Measurements from ENCODE around the gene RASAL2.

GRCh38 chr1:178224358-178224757, 130.5 kb downstream of the RASAL2 start:
- TF ChIP-seq ETV1 (tag; conservative IDR thresholded peaks at IDR 0.05; ENCODE audit: low read depth) (no peak), HNRNPH1 (optimal IDR thresholded peaks at IDR 0.05; ENCODE audit: low read depth, low read length) (no peak), MAZ (CRISPR knock-in tag; conservative IDR thresholded peaks at IDR 0.05 in 1 of 2, IDR thresholded peaks at IDR 0.05 in 1 of 2) (no peak), TAF7 (tag; IDR thresholded peaks at IDR 0.05) (no peak), BDP1 (IDR thresholded peaks at IDR 0.05; ENCODE audit: insufficient read depth, insufficient read length) (no peak), THRAP3 (IDR thresholded peaks at IDR 0.05; ENCODE audit: borderline replicate concordance) (no peak), KAT8 (IDR thresholded peaks at IDR 0.05; ENCODE audit: low read depth) (no peak), HDAC6 (IDR thresholded peaks at IDR 0.05; ENCODE audit: low read depth, low read length) (no peak), BRF2 (IDR thresholded peaks at IDR 0.05; ENCODE audit: borderline replicate concordance, insufficient read depth, insufficient read length) (no peak), SAFB2 (IDR thresholded peaks at IDR 0.05; ENCODE audit: borderline replicate concordance, low read depth, low read length, severe bottlenecking) (no peak), CTCF (IDR thresholded peaks at IDR 0.05 in 2 of 3, conservative IDR thresholded peaks at IDR 0.05 in 1 of 3; ENCODE audit: insufficient read depth in 2 of 3, low read depth in 1 of 3, low read length in 3 of 3) (no peak), PREB (CRISPR knock-in tag; IDR thresholded peaks at IDR 0.05) (no peak), CREB1 (IDR thresholded peaks at IDR 0.05) (no peak), CREB1 (CRISPR knock-in tag; IDR thresholded peaks at IDR 0.05) (no peak)

Measured in K562 (cell line).